Loucy (cell line): Measurements from ENCODE around the gene TMEM132A.

Source experiments
- CTCF ChIP-seq: fragments of 200-600 bp; sonication (generic); conservative IDR thresholded peaks from 2 replicates; pipeline ENCODE4 v1.5.1; 2014; ENCODE audit warnings: mild to moderate bottlenecking, antibody characterized with exemption, low read length
- EZH2phosphoT487 ChIP-seq: fragments of 200-600 bp; IDR thresholded peaks from 2 replicates; pipeline ENCODE4 v1.6.1; 2018; ENCODE audit warnings: antibody characterized with exemption, mild to moderate bottlenecking, moderate library complexity, borderline replicate concordance

- no peak for TF ChIP-seq CTCF
- no peak for TF ChIP-seq EZH2phosphoT487
Observed at GRCh38 chr11:60984149-60984548, 59.9 kb downstream of the TMEM132A start.
